K562 (cell line): ENCODE data around the gene GABARAPL2.

Source experiments
- PATZ1 ChIP-seq: fragments of 250-450 bp; sonication (Bioruptor Pico); IDR thresholded peaks from 2 replicates; pipeline ENCODE4 v1.5.0; 2020; ENCODE audit warnings: mild to moderate bottlenecking, borderline replicate concordance
- STAT5B ChIP-seq: fragments of 250-450 bp; sonication (Bioruptor Pico); IDR thresholded peaks from 2 replicates; pipeline ENCODE4 v1.8.0; 2021; ENCODE audit warnings: mild to moderate bottlenecking, inconsistent platforms
- TBL1XR1 ChIP-seq, 2 experiments: IDR thresholded peaks; 2 replicates each; pipeline ENCODE4 v1.6.1; 2012; ENCODE audit warnings: improper control_type of control experiment in 2 of 2, low read length in 2 of 2, mild to moderate bottlenecking in 1 of 2

- TF ChIP-seq STAT5B (CRISPR knock-in tag) (no peak), PATZ1 (CRISPR knock-in tag) (no peak), TBL1XR1 (IDR thresholded peaks at IDR 0.05; ENCODE audit: low read length in 2 of 2) (no peak)
Measured at GRCh38 chr16:75537776-75538175, 28.4 kb upstream of the GABARAPL2 start.
